Measurements from ENCODE around the gene ACTA2.

ACTA2 gene

GRCh38 chr10:88915781-88916180 lies 36.8 kb downstream of the ACTA2 start:
- intact Hi-C loops (cut with micrococcal nuclease) = no loop called here
- no peak overlapping the region for H3K27ac Mint-ChIP-seq
- H3K4me3 Mint-ChIP-seq = no peak overlapping the region
- peaks cover 9% of the 10 kb centered on the region for H3K4me1 Mint-ChIP-seq (ENCODE audit: low read depth)
- peaks cover 38% of the 10 kb centered on the region for H3K36me3 Mint-ChIP-seq (ENCODE audit: low read depth)
- H3K27me3 Mint-ChIP-seq = no peaks in the 10 kb centered on the region
- H3K9me3 Mint-ChIP-seq = no peaks in the 10 kb centered on the region

GRCh38 chr10:88913788-88914187 lies 38.8 kb downstream of the ACTA2 start:
- peaks cover 9% of the 10 kb centered on the region for H3K4me1 Mint-ChIP-seq (ENCODE audit: low read depth)
- H3K27me3 Mint-ChIP-seq = no peaks in the 10 kb centered on the region
- H3K9me3 Mint-ChIP-seq = no peaks in the 10 kb centered on the region
- no peak overlapping the region for H3K4me3 Mint-ChIP-seq
- intact Hi-C loops (cut with micrococcal nuclease) = no loop called here
- H3K36me3 Mint-ChIP-seq (ENCODE audit: low read depth) = peaks cover 39% of the 10 kb centered on the region
- H3K27ac Mint-ChIP-seq = no peak overlapping the region

- Mint-ChIP-seq H3K4me3 (no peak overlapping the region), H3K27ac (no peak overlapping the region), H3K9me3 (no peaks in the 10 kb centered on the region), H3K36me3 (ENCODE audit: low read depth) (peaks cover 46% of the 10 kb centered on the region), H3K27me3 (no peaks in the 10 kb centered on the region), H3K4me1 (ENCODE audit: low read depth) (peaks cover 9% of the 10 kb centered on the region)
- intact Hi-C loops (cut with micrococcal nuclease) = no loop called here
Measured at GRCh38 chr10:88913127-88913526, 39.4 kb downstream of the ACTA2 start.

GRCh38 chr10:88911851-88912250 lies 40.7 kb downstream of the ACTA2 start:
- Mint-ChIP-seq H3K27me3 (no peaks in the 10 kb centered on the region), H3K4me3 (no peak overlapping the region), H3K27ac (no peak overlapping the region), H3K9me3 (no peaks in the 10 kb centered on the region), H3K36me3 (ENCODE audit: low read depth) (peaks cover 53% of the 10 kb centered on the region), H3K4me1 (ENCODE audit: low read depth) (peaks cover 9% of the 10 kb centered on the region)
- intact Hi-C loops (cut with micrococcal nuclease) = no loop called here

- Mint-ChIP-seq H3K27me3 (no peaks in the 10 kb centered on the region), H3K9me3 (no peaks in the 10 kb centered on the region), H3K36me3 (ENCODE audit: low read depth) (peaks cover 52% of the 10 kb centered on the region), H3K4me1 (ENCODE audit: low read depth) (peaks cover 8% of the 10 kb centered on the region), H3K27ac (no peak overlapping the region), H3K4me3 (no peak overlapping the region)
- intact Hi-C loops (cut with micrococcal nuclease) = no loop called here
Measured at GRCh38 chr10:88911116-88911515, 41.5 kb downstream of the ACTA2 start.

GRCh38 chr10:88908194-88908593 lies 44.4 kb downstream of the ACTA2 start:
- intact Hi-C loops (cut with micrococcal nuclease) = no loop called here
- H3K4me3 Mint-ChIP-seq = no peak overlapping the region
- H3K36me3 Mint-ChIP-seq (ENCODE audit: low read depth) = peaks cover 69% of the 10 kb centered on the region
- no peak overlapping the region for H3K27ac Mint-ChIP-seq
- H3K4me1 Mint-ChIP-seq (ENCODE audit: low read depth) = no peaks in the 10 kb centered on the region
- no peaks in the 10 kb centered on the region for H3K9me3 Mint-ChIP-seq
- no peaks in the 10 kb centered on the region for H3K27me3 Mint-ChIP-seq

GRCh38 chr10:88906921-88907320 lies 45.7 kb downstream of the ACTA2 start:
- Mint-ChIP-seq H3K27ac (no peak overlapping the region), H3K9me3 (no peaks in the 10 kb centered on the region), H3K4me1 (ENCODE audit: low read depth) (peaks cover 4% of the 10 kb centered on the region), H3K36me3 (ENCODE audit: low read depth) (peaks cover 64% of the 10 kb centered on the region), H3K4me3 (no peak overlapping the region), H3K27me3 (no peaks in the 10 kb centered on the region)
- intact Hi-C loops (cut with micrococcal nuclease) = no loop called here

GRCh38 chr10:88903715-88904114 lies 48.9 kb downstream of the ACTA2 start:
- Mint-ChIP-seq H3K4me3 (no peak overlapping the region), H3K4me1 (ENCODE audit: low read depth) (peaks cover 19% of the 10 kb centered on the region), H3K9me3 (no peaks in the 10 kb centered on the region), H3K27me3 (no peaks in the 10 kb centered on the region), H3K36me3 (ENCODE audit: low read depth) (peaks cover 50% of the 10 kb centered on the region), H3K27ac (peak overlapping the region; percentile 92)
- intact Hi-C loops (cut with micrococcal nuclease) = loop anchor here (2.0 kb wide), 1 partner anchor 29 kb away; no protein-coding TSS in a partner anchor

- Mint-ChIP-seq H3K4me3 (peak overlapping the region; percentile 13), H3K4me1 (ENCODE audit: low read depth) (peaks cover 33% of the 10 kb centered on the region)
Measured at GRCh38 chr10:88901984-88902789, 50.4 kb downstream of the ACTA2 start.

GRCh38 chr10:88901206-88901983 lies 51.2 kb downstream of the ACTA2 start:
- intact Hi-C loops (cut with micrococcal nuclease) = loop anchor here (1.0 kb wide), 1 partner anchor 21 kb away; the partner anchor contains the start of gene STAMBPL1
- peaks cover 41% of the 10 kb centered on the region for H3K36me3 Mint-ChIP-seq (ENCODE audit: low read depth)
- peaks cover 40% of the 10 kb centered on the region for H3K4me1 Mint-ChIP-seq (ENCODE audit: low read depth)
- H3K4me3 Mint-ChIP-seq = no peak overlapping the region
- no peaks in the 10 kb centered on the region for H3K27me3 Mint-ChIP-seq
- no peaks in the 10 kb centered on the region for H3K9me3 Mint-ChIP-seq
- H3K27ac Mint-ChIP-seq = peak overlapping the region; percentile 92

More at GRCh38 chr10:88901984-88902789, 50.4 kb downstream of the ACTA2 start:
- Mint-ChIP-seq H3K27ac (peak overlapping the region; percentile 92), H3K9me3 (no peaks in the 10 kb centered on the region), H3K36me3 (ENCODE audit: low read depth) (peaks cover 41% of the 10 kb centered on the region), H3K27me3 (no peaks in the 10 kb centered on the region)
- intact Hi-C loops (cut with micrococcal nuclease) = loop anchor here (1.0 to 2.0 kb wide), 2 partner anchors 22 to 31 kb away; partner anchors contain the start of gene STAMBPL1

- H3K36me3 Mint-ChIP-seq (ENCODE audit: low read depth) = peaks cover 31% of the 10 kb centered on the region
- peak overlapping the region; percentile 60 for H3K27ac Mint-ChIP-seq
- peaks cover 41% of the 10 kb centered on the region for H3K4me1 Mint-ChIP-seq (ENCODE audit: low read depth)
- no peaks in the 10 kb centered on the region for H3K9me3 Mint-ChIP-seq
- H3K27me3 Mint-ChIP-seq = no peaks in the 10 kb centered on the region
- intact Hi-C loops (cut with micrococcal nuclease) = no loop called here
- no peak overlapping the region for H3K4me3 Mint-ChIP-seq
Measured at GRCh38 chr10:88899886-88900285, 52.7 kb downstream of the ACTA2 start.

GRCh38 chr10:88898727-88899126 lies 53.8 kb downstream of the ACTA2 start:
- H3K27me3 Mint-ChIP-seq = no peaks in the 10 kb centered on the region
- peaks cover 25% of the 10 kb centered on the region for H3K36me3 Mint-ChIP-seq (ENCODE audit: low read depth)
- no peak overlapping the region for H3K27ac Mint-ChIP-seq
- no peak overlapping the region for H3K4me3 Mint-ChIP-seq
- intact Hi-C loops (cut with micrococcal nuclease) = no loop called here
- peaks cover 41% of the 10 kb centered on the region for H3K4me1 Mint-ChIP-seq (ENCODE audit: low read depth)
- no peaks in the 10 kb centered on the region for H3K9me3 Mint-ChIP-seq

- intact Hi-C loops (cut with micrococcal nuclease) = no loop called here
- peak overlapping the region; percentile 60 for H3K27ac Mint-ChIP-seq
- H3K27me3 Mint-ChIP-seq = no peaks in the 10 kb centered on the region
- peaks cover 21% of the 10 kb centered on the region for H3K36me3 Mint-ChIP-seq (ENCODE audit: low read depth)
- H3K4me1 Mint-ChIP-seq (ENCODE audit: low read depth) = peaks cover 43% of the 10 kb centered on the region
- no peak overlapping the region for H3K4me3 Mint-ChIP-seq
- H3K9me3 Mint-ChIP-seq = no peaks in the 10 kb centered on the region
Measured at GRCh38 chr10:88896994-88897853, 55.3 kb downstream of the ACTA2 start.
